ENCODE data around the gene MAZ.
A peak's percentile ranks its signal among the peaks of the same experiment; 100 is the strongest.
"Not testable (repeated sequence)": the region's sequence is repeated elsewhere in the genome, so short reads cannot be mapped to it uniquely, and the experiment has no call there.

MAZ gene

GRCh38 chr16:29783094-29783953 is 23.0 kb upstream of the MAZ start:
- not testable (repeated sequence) for DNase-seq (ENCODE audit: insufficient read length, low spot score); FAIRE-seq

GRCh38 chr16:29784157-29784556 is 22.2 kb upstream of the MAZ start:
- DNase-seq (ENCODE audit: insufficient read length, low spot score) (no peak), FAIRE-seq (no peak)

- FAIRE-seq (no peak), DNase-seq (ENCODE audit: insufficient read length, low spot score) (peak; percentile 54)
Observed at GRCh38 chr16:29784901-29785500, 21.3 kb upstream of the MAZ start.

- not testable (repeated sequence) for DNase-seq (ENCODE audit: insufficient read length, low spot score); FAIRE-seq
Observed at GRCh38 chr16:29787155-29787554, 19.2 kb upstream of the MAZ start.

- DNase-seq (ENCODE audit: insufficient read length, low spot score): no peak
Observed at GRCh38 chr16:29789775-29790182, 16.6 kb upstream of the MAZ start.

GRCh38 chr16:29790183-29790948 is 16.0 kb upstream of the MAZ start, which contains the start of gene KIF22:
KIF22 (plus strand) TSS chr16:29790751; CDS start chr16:29790760, 9 bp downstream.
- DNase-seq (ENCODE audit: insufficient read length, low spot score): peak; percentile 98
- peak; percentile 87 for FAIRE-seq

More at GRCh38 chr16:29789775-29790182, 16.6 kb upstream of the MAZ start:
- no peak for FAIRE-seq

- FAIRE-seq: peak; percentile 11
Observed at GRCh38 chr16:29790949-29791844, 15.1 kb upstream of the MAZ start.

GRCh38 chr16:29791845-29792807 is 14.2 kb upstream of the MAZ start:
- DNase-seq (ENCODE audit: insufficient read length, low spot score): no peak

More at GRCh38 chr16:29790949-29791844, 15.1 kb upstream of the MAZ start:
- DNase-seq (ENCODE audit: insufficient read length, low spot score): no peak

GRCh38 chr16:29793153-29793552 is 13.2 kb upstream of the MAZ start:
- not testable (repeated sequence) for DNase-seq (ENCODE audit: insufficient read length, low spot score); FAIRE-seq

More at GRCh38 chr16:29791845-29792807, 14.2 kb upstream of the MAZ start:
- no peak for FAIRE-seq

- FAIRE-seq (no peak), DNase-seq (ENCODE audit: insufficient read length, low spot score) (no peak)
Observed at GRCh38 chr16:29794231-29794710, 12.1 kb upstream of the MAZ start.

- DNase-seq (ENCODE audit: insufficient read length, low spot score) (no peak), FAIRE-seq (no peak)
Observed at GRCh38 chr16:29802416-29802935, 3.9 kb upstream of the MAZ start.

GRCh38 chr16:29804020-29804419 is 2.3 kb upstream of the MAZ start:
- no peak for DNase-seq (ENCODE audit: insufficient read length, low spot score)
- FAIRE-seq: no peak

GRCh38 chr16:29804455-29805231 is 1.7 kb upstream of the MAZ start:
- DNase-seq (ENCODE audit: insufficient read length, low spot score) (no peak), FAIRE-seq (no peak)

GRCh38 chr16:29805232-29806098 is 864 bp upstream of the MAZ start:
- peak; percentile 85 for DNase-seq (ENCODE audit: insufficient read length, low spot score)
- FAIRE-seq: peak; percentile 92

GRCh38 chr16:29806641-29807425 is 504 bp downstream of the MAZ start:
- FAIRE-seq: no peak
- DNase-seq (ENCODE audit: insufficient read length, low spot score): no peak

Data from GM19239 (cell line).